Gastroesophageal sphincter (tissue), 3 donors: Measurements from ENCODE around the gene RFLNA.

Experiments
- EP300 ChIP-seq: sonication (generic); formaldehyde crosslinking; IDR thresholded peaks from one replicate; pipeline ENCODE4 v1.6.1; 2017; ENCODE audit warnings: antibody characterized with exemption, mild to moderate bottlenecking
- POLR2A ChIP-seq, 2 donors: fragments of 450-650 bp; IDR thresholded peaks; one replicate each; pipeline ENCODE4 v1.6.1; 2017; ENCODE audit warnings: antibody characterized with exemption in 2 of 2, mild to moderate bottlenecking in 2 of 2, moderate library complexity in 1 of 2
- POLR2AphosphoS5 ChIP-seq: sonication (generic); formaldehyde crosslinking; IDR thresholded peaks from one replicate; pipeline ENCODE4 v1.6.1; 2017; ENCODE audit warnings: antibody characterized with exemption
- TF ChIP-seq, protein P1 (sequence below), 4 experiments: fragments of 200-600 bp in 2 of 4; fragments of 450-650 bp in 2 of 4; sonication (generic) in 1 of 4; IDR thresholded peaks; one replicate each; pipeline ENCODE4 v1.5.1; 2017 to 2019; ENCODE audit warnings: antibody characterized with exemption in 4 of 4, mild to moderate bottlenecking in 2 of 4, moderate library complexity in 2 of 4

DNA sequence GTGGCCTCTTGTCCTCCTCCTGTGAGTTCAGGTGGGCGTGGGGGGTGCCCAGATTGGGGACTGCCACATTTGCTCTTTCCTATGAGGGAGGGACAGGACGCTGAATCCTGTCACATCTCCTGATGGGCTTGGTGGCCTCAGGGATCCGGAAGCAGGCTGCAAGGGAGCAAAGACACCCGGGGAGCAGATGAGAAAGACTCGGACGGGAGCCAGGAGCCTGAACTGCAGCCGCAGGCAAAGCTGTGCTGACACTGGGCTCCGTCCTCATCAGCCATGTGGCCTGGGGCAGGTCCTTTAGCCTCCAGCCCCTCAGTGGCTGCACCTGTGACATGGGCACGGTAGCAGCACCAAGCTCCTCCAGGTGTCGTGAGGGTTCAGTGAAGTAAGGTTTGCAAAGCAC, 40.8 kb upstream of the RFLNA start:
- TF ChIP-seq POLR2A (IDR thresholded peaks at IDR 0.05) (no peak), POLR2AphosphoS5 (no peak), EP300 (no peak)
- TF ChIP-seq, protein P1, sequence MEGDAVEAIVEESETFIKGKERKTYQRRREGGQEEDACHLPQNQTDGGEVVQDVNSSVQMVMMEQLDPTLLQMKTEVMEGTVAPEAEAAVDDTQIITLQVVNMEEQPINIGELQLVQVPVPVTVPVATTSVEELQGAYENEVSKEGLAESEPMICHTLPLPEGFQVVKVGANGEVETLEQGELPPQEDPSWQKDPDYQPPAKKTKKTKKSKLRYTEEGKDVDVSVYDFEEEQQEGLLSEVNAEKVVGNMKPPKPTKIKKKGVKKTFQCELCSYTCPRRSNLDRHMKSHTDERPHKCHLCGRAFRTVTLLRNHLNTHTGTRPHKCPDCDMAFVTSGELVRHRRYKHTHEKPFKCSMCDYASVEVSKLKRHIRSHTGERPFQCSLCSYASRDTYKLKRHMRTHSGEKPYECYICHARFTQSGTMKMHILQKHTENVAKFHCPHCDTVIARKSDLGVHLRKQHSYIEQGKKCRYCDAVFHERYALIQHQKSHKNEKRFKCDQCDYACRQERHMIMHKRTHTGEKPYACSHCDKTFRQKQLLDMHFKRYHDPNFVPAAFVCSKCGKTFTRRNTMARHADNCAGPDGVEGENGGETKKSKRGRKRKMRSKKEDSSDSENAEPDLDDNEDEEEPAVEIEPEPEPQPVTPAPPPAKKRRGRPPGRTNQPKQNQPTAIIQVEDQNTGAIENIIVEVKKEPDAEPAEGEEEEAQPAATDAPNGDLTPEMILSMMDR (IDR thresholded peaks at IDR 0.05) = no peak
